ENCODE results near the gene FAM83G. TPM values are rescaled to one million over a fixed set of nuclear protein-coding genes. Genes with fewer than 3 reads are reported as not detected.
"Not testable (repeated sequence)": the region's sequence is repeated elsewhere in the genome, so short reads cannot be mapped to it uniquely, and the experiment has no call there.

The FAM83G gene
- total RNA-seq, 1 donor from 2014 or later, result 11.2 TPM

- no peak for TF ChIP-seq CTCF (IDR thresholded peaks at IDR 0.05)
- no peak overlapping the region for H3K27ac ChIP-seq
- no peak overlapping the region for H3K4me3 ChIP-seq
- no peaks in the 10 kb centered on the region for H3K4me1 ChIP-seq
- no peaks in the 10 kb centered on the region for H3K9me3 ChIP-seq
- H3K36me3 ChIP-seq, result no peaks in the 10 kb centered on the region
- intact Hi-C loops (cut with DNase I), result no loop called here
- no peaks in the 10 kb centered on the region for H3K27me3 ChIP-seq
- no peak for DNase-seq (ENCODE audit: low spot score in 2 of 2)
Measured at GRCh38 chr17:19022747-19023146, 18.2 kb upstream of the FAM83G start.

- H3K27ac ChIP-seq, result no peak overlapping the region
- no peaks in the 10 kb centered on the region for H3K4me1 ChIP-seq
- no peaks in the 10 kb centered on the region for H3K36me3 ChIP-seq
- no peaks in the 10 kb centered on the region for H3K9me3 ChIP-seq
- intact Hi-C loops (cut with DNase I), result no loop called here
- no peak overlapping the region for H3K4me3 ChIP-seq
- no peaks in the 10 kb centered on the region for H3K27me3 ChIP-seq
- no peak for TF ChIP-seq CTCF (IDR thresholded peaks at IDR 0.05)
- no peak for DNase-seq (ENCODE audit: low spot score in 2 of 2)
Measured at GRCh38 chr17:19022128-19022527, 17.6 kb upstream of the FAM83G start.

- H3K4me1 ChIP-seq, result no peaks in the 10 kb centered on the region
- intact Hi-C loops (cut with DNase I), result no loop called here
Measured at GRCh38 chr17:19021622-19022083, 17.1 kb upstream of the FAM83G start.

GRCh38 chr17:19021011-19021621, 16.6 kb upstream of the FAM83G start:
- H3K4me1 ChIP-seq; intact Hi-C loops (cut with DNase I); H3K36me3 ChIP-seq; H3K27ac ChIP-seq; DNase-seq (ENCODE audit: low spot score in 2 of 2); H3K4me3 ChIP-seq; H3K27me3 ChIP-seq; H3K9me3 ChIP-seq: not testable (repeated sequence)

More at GRCh38 chr17:19021622-19022083, 17.1 kb upstream of the FAM83G start:
- no peak for DNase-seq (ENCODE audit: low spot score in 2 of 2)
- H3K27ac ChIP-seq, result no peak overlapping the region
- TF ChIP-seq CTCF (IDR thresholded peaks at IDR 0.05), result no peak
- no peaks in the 10 kb centered on the region for H3K36me3 ChIP-seq
- no peaks in the 10 kb centered on the region for H3K9me3 ChIP-seq
- no peak overlapping the region for H3K4me3 ChIP-seq
- no peaks in the 10 kb centered on the region for H3K27me3 ChIP-seq

GRCh38 chr17:19020016-19020415, 15.5 kb upstream of the FAM83G start:
- Histone ChIP-seq H3K27me3 (no peaks in the 10 kb centered on the region), H3K9me3 (no peaks in the 10 kb centered on the region), H3K27ac (no peak overlapping the region), H3K36me3 (no peaks in the 10 kb centered on the region), H3K4me1 (no peaks in the 10 kb centered on the region), H3K4me3 (no peak overlapping the region)
- intact Hi-C loops (cut with DNase I), result no loop called here
- TF ChIP-seq CTCF (IDR thresholded peaks at IDR 0.05), result no peak
- DNase-seq (ENCODE audit: low spot score in 2 of 2), result no peak

GRCh38 chr17:19019041-19019941, 14.7 kb upstream of the FAM83G start:
- Histone ChIP-seq H3K27ac (no peak overlapping the region), H3K36me3 (no peaks in the 10 kb centered on the region), H3K4me3 (no peak overlapping the region), H3K9me3 (no peaks in the 10 kb centered on the region), H3K27me3 (no peaks in the 10 kb centered on the region), H3K4me1 (no peaks in the 10 kb centered on the region)
- DNase-seq (ENCODE audit: low spot score in 2 of 2), result no peak
- intact Hi-C loops (cut with DNase I), result no loop called here
- no peak for TF ChIP-seq CTCF (IDR thresholded peaks at IDR 0.05)

All from ascending aorta (tissue), 2 donors.